ENCODE data around the gene KCNJ10.

The KCNJ10 gene

DNA sequence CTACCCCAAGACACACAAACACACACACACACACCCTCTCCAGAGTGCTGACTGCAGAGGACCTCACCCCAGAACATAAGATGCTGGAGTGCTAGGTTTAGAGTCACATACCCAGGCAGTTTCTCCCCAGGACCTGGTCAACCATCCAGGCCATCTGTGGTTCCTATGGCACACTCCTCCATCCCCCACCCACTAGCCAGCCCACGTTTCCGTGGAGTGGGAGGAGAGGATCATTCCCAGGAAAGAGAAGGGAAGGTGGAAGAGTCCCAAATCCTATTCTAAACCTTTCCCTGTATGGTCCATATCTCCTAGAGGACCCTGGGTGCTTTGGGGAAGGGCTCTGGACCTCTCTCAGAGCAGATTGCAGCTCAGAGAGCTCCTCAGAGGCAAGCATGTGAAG lies 12.5 kb upstream of the KCNJ10 start:
- Histone ChIP-seq H3K27ac (ENCODE audit: low read depth, low read length) (no peak overlapping the region), H3K4me1 (ENCODE audit: insufficient read depth, low read length) (0 out of 2 replicates have a peak, but pooled peaks cover 3% of the 10 kb centered on the region), H3K36me3 (ENCODE audit: insufficient read depth, low read length) (no peaks in the 10 kb centered on the region), H3K27me3 (ENCODE audit: insufficient read depth, low read length) (peaks cover 76% of the 10 kb centered on the region), H3K9me3 (ENCODE audit: insufficient read depth, low read depth, low read length) (no peaks in the 10 kb centered on the region), H3K4me3 (ENCODE audit: low read length) (no peak overlapping the region), H3K9ac (ENCODE audit: low read depth, low read length) (no peak overlapping the region)
- no CpG with 5 or more reads among the region's 2 CpGs for WGBS

DNA sequence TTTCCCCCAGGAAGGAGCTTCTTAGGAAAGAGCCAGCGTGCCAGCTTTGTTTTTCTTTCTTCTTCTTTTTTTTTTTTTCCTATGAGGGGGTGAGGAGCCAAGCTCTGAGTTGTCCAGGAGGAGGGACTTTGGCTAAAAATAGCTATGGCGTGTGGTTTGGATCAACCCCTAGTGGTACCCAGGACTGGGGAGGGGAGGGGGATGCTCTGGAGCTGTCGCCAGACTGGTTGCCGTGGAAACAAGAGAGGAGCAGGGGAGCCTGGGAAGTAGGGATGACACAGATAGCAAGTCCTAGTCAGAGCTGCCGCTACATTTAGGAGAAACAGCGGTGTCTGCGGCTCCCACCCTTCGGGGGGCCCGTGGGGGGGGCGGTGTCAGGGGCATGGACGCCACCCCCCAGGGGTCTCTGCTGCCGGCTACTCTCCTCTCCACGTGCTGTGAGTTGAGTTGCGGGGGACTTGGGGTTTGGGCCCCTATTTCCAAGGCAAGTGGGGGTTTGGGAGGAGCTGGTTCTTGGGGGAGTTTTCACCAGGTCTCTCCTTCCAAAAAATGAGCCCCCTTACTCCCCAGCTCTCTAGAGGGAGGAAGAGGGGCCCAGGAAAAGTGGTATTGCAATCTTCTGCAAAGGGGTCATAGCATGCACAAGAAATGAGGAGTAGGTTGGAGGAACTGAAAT lies 11.4 kb upstream of the KCNJ10 start, which contains the start of gene KCNJ9:
TSS of gene KCNJ9 (plus strand) at position 278 of the 676 bp plus-strand sequence. CDS start 2,493 bp downstream, outside the sequence.
- Histone ChIP-seq H3K4me1 (ENCODE audit: insufficient read depth, low read length) (0 out of 2 replicates have a peak, but pooled peaks cover 3% of the 10 kb centered on the region), H3K9ac (ENCODE audit: low read depth, low read length) (no peak within 1 kb of the TSS), H3K36me3 (ENCODE audit: insufficient read depth, low read length) (no peaks in the 10 kb centered on the region), H3K27me3 (ENCODE audit: insufficient read depth, low read length) (peaks cover 75% of the 10 kb centered on the region), H3K4me3 (ENCODE audit: low read length) (no peak within 1 kb of the TSS), H3K27ac (ENCODE audit: low read depth, low read length) (no peak within 1 kb of the TSS), H3K9me3 (ENCODE audit: insufficient read depth, low read depth, low read length) (no peaks in the 10 kb centered on the region)
- 34% methylated on average over 11 of the region's 14 CpGs for WGBS

DNA sequence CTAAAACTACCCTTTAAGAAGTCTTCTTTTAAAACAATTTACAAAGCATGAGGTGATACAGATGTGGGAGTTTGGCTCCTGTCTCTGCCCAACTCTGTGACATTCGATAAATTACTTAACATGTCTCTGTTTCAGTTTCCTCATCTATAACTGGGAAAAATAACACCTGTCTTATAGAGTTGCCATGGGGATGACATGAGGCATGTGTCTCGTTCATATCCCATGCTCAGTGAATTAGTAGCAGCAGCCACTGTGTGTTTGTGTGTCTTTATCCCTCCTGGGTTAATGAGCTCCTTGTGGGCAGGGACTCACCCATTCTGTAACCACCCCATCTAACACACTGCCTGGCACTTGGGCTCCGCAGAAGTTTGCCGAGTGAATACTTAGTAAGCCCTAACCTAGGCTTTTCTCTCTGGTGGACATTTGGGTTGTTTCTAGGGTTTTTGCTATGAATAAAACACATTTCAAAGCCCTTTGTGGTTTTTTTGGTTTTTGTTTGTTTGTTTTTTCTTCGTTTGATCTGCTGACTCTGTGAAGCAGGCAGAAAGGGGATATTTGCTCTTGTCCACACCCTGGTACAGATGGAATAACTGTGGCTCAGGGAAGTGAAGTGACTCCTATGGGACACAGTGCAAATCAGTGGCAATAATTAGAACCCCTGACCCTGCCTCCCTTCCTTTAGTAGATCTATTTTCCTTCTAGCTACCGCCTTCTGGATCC lies 10.6 kb upstream of the KCNJ10 start:
- no peaks in the 10 kb centered on the region for H3K4me1 ChIP-seq (ENCODE audit: insufficient read depth, low read length)
- 70% methylated on average over 6 of the region's 6 CpGs for WGBS
- H3K36me3 ChIP-seq (ENCODE audit: insufficient read depth, low read length) = no peaks in the 10 kb centered on the region
- no peak overlapping the region for H3K27ac ChIP-seq (ENCODE audit: low read depth, low read length)
- H3K9ac ChIP-seq (ENCODE audit: low read depth, low read length) = no peak overlapping the region
- no peaks in the 10 kb centered on the region for H3K9me3 ChIP-seq (ENCODE audit: insufficient read depth, low read depth, low read length)
- no peak overlapping the region for H3K4me3 ChIP-seq (ENCODE audit: low read length)
- peaks cover 68% of the 10 kb centered on the region for H3K27me3 ChIP-seq (ENCODE audit: insufficient read depth, low read length)

DNA sequence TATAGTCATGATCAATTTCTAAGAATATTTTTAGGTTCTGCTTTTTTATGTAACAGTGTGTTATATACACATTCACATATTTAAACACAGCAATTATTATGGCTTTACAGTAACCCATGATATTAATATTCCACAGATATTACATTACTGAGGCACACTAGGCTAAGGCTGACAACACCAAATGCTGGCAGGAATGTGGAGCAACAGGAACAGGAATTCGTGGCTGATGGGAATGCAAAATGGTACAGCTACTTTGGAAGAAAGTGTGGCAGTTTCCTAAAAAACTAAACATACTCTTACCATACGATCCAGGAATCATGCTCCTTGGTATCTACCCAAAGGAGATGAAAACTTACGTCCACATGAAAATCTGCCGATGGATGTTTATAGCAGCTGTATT lies 9.5 kb upstream of the KCNJ10 start:
- H3K36me3 ChIP-seq (ENCODE audit: insufficient read depth, low read length) = no peaks in the 10 kb centered on the region
- H3K4me3 ChIP-seq (ENCODE audit: low read length) = no peak overlapping the region
- H3K9ac ChIP-seq (ENCODE audit: low read depth, low read length) = no peak overlapping the region
- H3K4me1 ChIP-seq (ENCODE audit: insufficient read depth, low read length) = no peaks in the 10 kb centered on the region
- H3K27me3 ChIP-seq (ENCODE audit: insufficient read depth, low read length) = peaks cover 60% of the 10 kb centered on the region
- no peak overlapping the region for H3K27ac ChIP-seq (ENCODE audit: low read depth, low read length)
- H3K9me3 ChIP-seq (ENCODE audit: insufficient read depth, low read depth, low read length) = no peaks in the 10 kb centered on the region
- WGBS = 70% methylated on average over 4 of the region's 4 CpGs

DNA sequence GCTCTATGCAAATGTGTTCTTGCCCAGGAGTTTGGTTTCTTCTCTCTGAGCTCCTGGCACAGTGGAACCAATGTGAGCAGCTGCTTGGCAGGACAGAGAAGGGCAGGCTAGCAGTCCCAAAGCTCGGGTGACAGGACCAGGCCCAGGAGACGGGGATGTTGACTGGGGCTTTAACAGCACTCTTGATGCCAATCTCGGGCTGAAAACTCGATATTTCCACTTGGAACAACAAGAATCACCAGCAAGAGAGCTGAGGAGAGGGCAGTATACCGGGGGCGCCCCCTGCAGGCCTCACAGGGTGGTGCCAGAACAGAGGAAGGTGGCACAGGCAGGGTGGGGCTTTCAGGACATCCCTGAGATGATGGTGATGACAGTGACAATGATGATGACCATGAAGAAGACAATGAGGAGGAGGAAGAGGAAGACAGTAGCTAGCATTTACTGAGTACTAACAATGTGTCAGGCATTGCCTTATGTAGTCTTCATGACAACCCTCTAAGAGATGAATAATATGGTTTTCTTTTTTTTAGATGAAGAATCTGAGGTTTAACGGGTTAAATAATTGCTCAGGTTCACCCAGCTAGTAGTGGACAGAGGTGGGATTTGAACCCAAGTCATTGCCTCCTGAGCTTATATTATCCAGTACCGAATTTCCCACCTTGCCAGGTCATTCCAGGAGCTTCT lies 8.7 kb upstream of the KCNJ10 start:
- H3K36me3 ChIP-seq (ENCODE audit: insufficient read depth, low read length) = no peaks in the 10 kb centered on the region
- no peaks in the 10 kb centered on the region for H3K4me1 ChIP-seq (ENCODE audit: insufficient read depth, low read length)
- peaks cover 52% of the 10 kb centered on the region for H3K27me3 ChIP-seq (ENCODE audit: insufficient read depth, low read length)
- no peak overlapping the region for H3K9ac ChIP-seq (ENCODE audit: low read depth, low read length)
- no peak overlapping the region for H3K27ac ChIP-seq (ENCODE audit: low read depth, low read length)
- no peaks in the 10 kb centered on the region for H3K9me3 ChIP-seq (ENCODE audit: insufficient read depth, low read depth, low read length)
- H3K4me3 ChIP-seq (ENCODE audit: low read length) = no peak overlapping the region
- WGBS = 28% methylated on average over 8 of the region's 8 CpGs

DNA sequence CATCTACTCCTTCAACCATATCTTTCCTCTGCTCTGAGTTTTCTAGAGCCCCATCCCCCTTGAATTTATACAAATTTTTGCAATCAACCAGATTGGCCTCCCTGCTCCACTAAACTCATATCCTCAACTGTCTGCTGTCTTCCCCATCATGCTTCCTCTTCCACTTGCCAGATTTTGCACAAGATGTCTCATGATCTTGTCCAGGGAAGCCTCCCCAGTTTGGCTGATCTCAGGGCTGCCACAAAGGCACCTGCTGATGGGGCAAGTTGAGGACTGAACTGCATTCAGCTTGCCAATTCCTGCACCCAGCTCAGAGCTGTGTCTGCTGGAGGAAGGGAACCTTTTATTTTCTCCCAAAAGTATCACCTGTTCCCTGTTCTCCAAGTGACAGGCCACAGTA lies 7.5 kb upstream of the KCNJ10 start:
- H3K4me1 ChIP-seq (ENCODE audit: insufficient read depth, low read length) = no peaks in the 10 kb centered on the region
- H3K9ac ChIP-seq (ENCODE audit: low read depth, low read length) = no peak overlapping the region
- H3K4me3 ChIP-seq (ENCODE audit: low read length) = no peak overlapping the region
- H3K27ac ChIP-seq (ENCODE audit: low read depth, low read length) = no peak overlapping the region
- H3K27me3 ChIP-seq (ENCODE audit: insufficient read depth, low read length) = peaks cover 49% of the 10 kb centered on the region
- no peaks in the 10 kb centered on the region for H3K9me3 ChIP-seq (ENCODE audit: insufficient read depth, low read depth, low read length)
- H3K36me3 ChIP-seq (ENCODE audit: insufficient read depth, low read length) = no peaks in the 10 kb centered on the region

DNA sequence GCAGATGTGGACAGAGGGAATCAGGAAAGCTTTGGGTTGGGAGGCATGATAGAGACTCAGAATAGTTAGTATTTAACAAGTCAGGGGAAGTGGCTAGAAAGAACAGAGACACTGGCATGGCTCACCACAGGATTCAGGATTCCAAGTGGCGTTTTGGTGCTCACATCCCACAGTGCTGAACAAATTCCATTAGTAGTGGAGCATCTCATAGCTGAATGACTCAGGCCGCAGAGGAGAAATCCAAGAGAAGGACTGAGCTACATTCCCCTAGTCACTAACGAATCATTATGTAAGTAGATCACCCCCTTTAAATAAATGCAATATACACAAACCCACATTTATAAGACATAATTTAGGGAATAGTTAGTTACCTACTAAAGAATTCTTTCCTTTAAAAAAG lies 6.3 kb upstream of the KCNJ10 start:
- Histone ChIP-seq H3K9me3 (ENCODE audit: insufficient read depth, low read depth, low read length) (no peaks in the 10 kb centered on the region), H3K27me3 (ENCODE audit: insufficient read depth, low read length) (peaks cover 48% of the 10 kb centered on the region), H3K4me1 (ENCODE audit: insufficient read depth, low read length) (no peaks in the 10 kb centered on the region), H3K27ac (ENCODE audit: low read depth, low read length) (no peak overlapping the region), H3K4me3 (ENCODE audit: low read length) (no peak overlapping the region), H3K9ac (ENCODE audit: low read depth, low read length) (no peak overlapping the region), H3K36me3 (ENCODE audit: insufficient read depth, low read length) (no peaks in the 10 kb centered on the region)
- WGBS = 89% methylated on average over 3 of the region's 3 CpGs

DNA sequence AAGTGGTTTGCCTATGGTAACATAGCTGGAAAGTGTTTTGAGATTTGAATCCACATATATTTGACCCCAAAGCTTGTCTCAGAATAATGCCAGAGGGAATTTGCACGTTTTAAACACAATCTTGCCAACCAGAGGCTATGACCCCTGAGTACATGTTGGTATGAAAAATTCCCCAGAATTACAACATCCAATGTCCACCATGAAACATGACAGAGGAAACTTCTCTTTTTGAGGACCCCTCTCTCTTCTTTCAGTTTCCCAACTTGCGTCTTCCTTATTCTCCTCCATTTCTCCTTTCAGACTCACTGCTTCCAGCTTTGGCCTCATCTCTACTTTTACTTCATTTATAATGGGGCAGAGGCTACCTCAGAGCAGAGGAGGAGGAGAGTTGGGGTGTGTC lies 5.9 kb upstream of the KCNJ10 start:
- 63% methylated on average over 2 of the region's 2 CpGs for WGBS
- Histone ChIP-seq H3K4me1 (ENCODE audit: insufficient read depth, low read length) (0 out of 2 replicates have a peak, but pooled peaks cover 1% of the 10 kb centered on the region), H3K27me3 (ENCODE audit: insufficient read depth, low read length) (peaks cover 48% of the 10 kb centered on the region), H3K9ac (ENCODE audit: low read depth, low read length) (no peak overlapping the region), H3K36me3 (ENCODE audit: insufficient read depth, low read length) (no peaks in the 10 kb centered on the region), H3K27ac (ENCODE audit: low read depth, low read length) (no peak overlapping the region), H3K9me3 (ENCODE audit: insufficient read depth, low read depth, low read length) (no peaks in the 10 kb centered on the region), H3K4me3 (ENCODE audit: low read length) (no peak overlapping the region)

DNA sequence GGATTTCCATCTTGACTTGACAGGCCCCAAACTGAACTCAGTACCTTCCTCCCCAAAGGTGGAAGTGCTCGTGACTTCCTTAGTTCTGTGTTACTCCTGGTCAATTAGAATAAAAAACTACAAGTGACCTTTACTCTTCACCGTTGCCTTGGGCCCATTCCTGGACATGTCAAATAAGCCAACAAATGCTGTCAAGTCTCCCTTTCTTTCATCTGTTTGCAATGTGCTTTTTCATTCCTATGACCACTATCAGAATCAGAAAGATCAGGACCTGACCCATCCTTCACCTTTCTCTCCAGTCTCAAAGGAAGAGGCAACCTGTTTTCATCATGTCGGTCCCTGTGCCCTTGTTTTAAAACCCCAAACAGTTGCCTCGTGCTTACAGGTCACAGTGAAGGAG lies 4.9 kb upstream of the KCNJ10 start:
- H3K36me3 ChIP-seq (ENCODE audit: insufficient read depth, low read length) = no peaks in the 10 kb centered on the region
- H3K9me3 ChIP-seq (ENCODE audit: insufficient read depth, low read depth, low read length) = no peaks in the 10 kb centered on the region
- H3K4me1 ChIP-seq (ENCODE audit: insufficient read depth, low read length) = 0 out of 2 replicates have a peak, but pooled peaks cover 4% of the 10 kb centered on the region
- no peak overlapping the region for H3K4me3 ChIP-seq (ENCODE audit: low read length)
- 84% methylated on average over 4 of the region's 4 CpGs for WGBS
- peaks cover 45% of the 10 kb centered on the region for H3K27me3 ChIP-seq (ENCODE audit: insufficient read depth, low read length)
- H3K27ac ChIP-seq (ENCODE audit: low read depth, low read length) = no peak overlapping the region
- no peak overlapping the region for H3K9ac ChIP-seq (ENCODE audit: low read depth, low read length)

DNA sequence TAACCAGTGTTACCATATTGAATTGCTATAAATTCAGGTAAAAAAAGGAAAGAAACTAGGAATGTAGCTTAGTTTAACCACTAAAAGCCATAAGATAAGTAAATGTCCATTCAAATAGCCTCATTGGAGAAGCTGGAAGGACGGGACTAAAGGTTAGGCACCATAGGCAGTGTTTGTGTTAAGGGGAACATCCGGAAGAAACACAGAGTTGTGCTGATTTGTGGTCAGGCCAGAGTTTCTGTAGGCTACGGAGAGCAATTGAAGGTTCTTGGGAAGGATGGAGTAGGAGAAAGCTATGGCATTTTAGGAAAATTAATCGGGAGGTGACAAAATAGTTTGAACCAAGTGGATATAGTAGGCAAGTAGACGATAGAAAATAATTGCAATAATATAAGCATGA lies 1.3 kb upstream of the KCNJ10 start:
- Histone ChIP-seq H3K4me3 (ENCODE audit: low read length) (peak overlapping the region; percentile 83; the same call in 1 of the 2 replicates), H3K9me3 (ENCODE audit: insufficient read depth, low read depth, low read length) (no peaks in the 10 kb centered on the region), H3K4me1 (ENCODE audit: insufficient read depth, low read length) (peaks cover 14% of the 10 kb centered on the region), H3K27ac (ENCODE audit: low read depth, low read length) (no peak overlapping the region), H3K9ac (ENCODE audit: low read depth, low read length) (no peak overlapping the region), H3K27me3 (ENCODE audit: insufficient read depth, low read length) (peaks cover 54% of the 10 kb centered on the region), H3K36me3 (ENCODE audit: insufficient read depth, low read length) (no peaks in the 10 kb centered on the region)
- WGBS = 85% methylated on average over 5 of the region's 5 CpGs

Data from HUES64 (cell line).